OCI-LY3 (cell line): ENCODE results near the gene CRB2.

ENCODE experiments used
- EZH2phosphoT487 ChIP-seq: fragments of 200-600 bp; shearing (Covaris generic); IDR thresholded peaks from 2 replicates; pipeline ENCODE4 v1.6.1; 2018; ENCODE audit warnings: antibody characterized with exemption, mixed run types, low read depth
- TF ChIP-seq, protein P1 (sequence below): fragments of 200-600, 300-600 bp; sonication (generic); IDR thresholded peaks from 2 replicates; pipeline ENCODE4 v1.5.1; 2014; ENCODE audit warnings: antibody characterized with exemption, low read length, low read depth

DNA sequence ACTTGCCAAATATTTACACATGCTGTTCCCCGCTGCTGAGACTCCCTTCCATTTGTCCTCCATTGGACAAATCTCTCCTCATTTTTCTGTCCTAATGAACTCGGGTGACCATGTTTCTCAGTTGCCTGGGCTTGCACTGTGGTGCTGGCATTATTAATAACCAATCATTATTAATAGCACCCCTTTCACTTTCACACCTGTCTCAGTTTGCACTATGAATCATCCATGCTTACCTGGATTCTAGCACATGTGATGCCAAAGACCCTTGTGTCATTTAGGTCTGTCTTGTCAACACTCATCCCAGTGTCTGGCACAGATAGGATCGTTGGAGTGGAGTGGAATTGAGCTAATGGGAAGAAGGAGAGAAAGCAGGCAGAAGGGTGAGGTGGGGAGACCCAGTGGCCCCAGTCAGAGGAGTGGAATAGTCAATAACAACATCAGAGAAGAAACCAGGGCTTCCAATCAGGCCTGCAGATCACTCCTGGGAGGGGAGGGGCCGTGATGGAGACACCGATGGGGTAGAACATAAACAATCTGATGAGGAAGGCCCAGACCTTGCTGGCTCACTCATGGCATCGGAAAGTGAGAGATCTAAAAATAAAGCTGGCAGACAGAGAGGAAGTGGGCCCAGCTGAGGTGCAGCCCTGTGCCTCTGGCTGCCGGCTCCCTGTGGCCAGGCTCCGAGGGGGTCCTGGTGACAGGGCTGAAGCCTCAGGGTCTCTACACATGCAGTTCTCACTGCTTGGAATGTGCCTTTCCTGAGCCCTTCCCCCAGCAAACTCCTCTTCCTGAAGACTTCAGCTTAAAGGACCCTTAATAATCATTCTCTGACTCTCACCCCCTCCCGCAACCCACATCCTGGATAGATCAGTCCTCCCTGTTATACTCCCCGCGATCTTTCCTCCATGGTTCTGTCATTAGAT, 33.5 kb upstream of the CRB2 start:
- TF ChIP-seq, protein P1, sequence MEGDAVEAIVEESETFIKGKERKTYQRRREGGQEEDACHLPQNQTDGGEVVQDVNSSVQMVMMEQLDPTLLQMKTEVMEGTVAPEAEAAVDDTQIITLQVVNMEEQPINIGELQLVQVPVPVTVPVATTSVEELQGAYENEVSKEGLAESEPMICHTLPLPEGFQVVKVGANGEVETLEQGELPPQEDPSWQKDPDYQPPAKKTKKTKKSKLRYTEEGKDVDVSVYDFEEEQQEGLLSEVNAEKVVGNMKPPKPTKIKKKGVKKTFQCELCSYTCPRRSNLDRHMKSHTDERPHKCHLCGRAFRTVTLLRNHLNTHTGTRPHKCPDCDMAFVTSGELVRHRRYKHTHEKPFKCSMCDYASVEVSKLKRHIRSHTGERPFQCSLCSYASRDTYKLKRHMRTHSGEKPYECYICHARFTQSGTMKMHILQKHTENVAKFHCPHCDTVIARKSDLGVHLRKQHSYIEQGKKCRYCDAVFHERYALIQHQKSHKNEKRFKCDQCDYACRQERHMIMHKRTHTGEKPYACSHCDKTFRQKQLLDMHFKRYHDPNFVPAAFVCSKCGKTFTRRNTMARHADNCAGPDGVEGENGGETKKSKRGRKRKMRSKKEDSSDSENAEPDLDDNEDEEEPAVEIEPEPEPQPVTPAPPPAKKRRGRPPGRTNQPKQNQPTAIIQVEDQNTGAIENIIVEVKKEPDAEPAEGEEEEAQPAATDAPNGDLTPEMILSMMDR, result no peak
- no peak for TF ChIP-seq EZH2phosphoT487
